Testis (tissue), 3 donors: Measurements from ENCODE around the gene CCDC81. TPM values are rescaled to one million over a fixed set of nuclear protein-coding genes. Genes with fewer than 3 reads are reported as not detected.
A peak's percentile ranks its signal among the peaks of the same experiment; 100 is the strongest.
"Not testable (repeated sequence)": the region's sequence is repeated elsewhere in the genome, so short reads cannot be mapped to it uniquely, and the experiment has no call there.

Experiments
- DNase-seq: peaks from one replicate; pipeline ENCODE4 v3.0.0-alpha.2; 2019
- H3K27ac ChIP-seq, 2 donors: fragments of 200-600 bp; sonication (generic); one replicate each; pipeline ENCODE4 v1.5.1; 2019
- H3K27me3 ChIP-seq: fragments of 200-600 bp; sonication (generic); one replicate; pipeline ENCODE4 v1.5.1; 2019
- H3K36me3 ChIP-seq: fragments of 200-600 bp; sonication (generic); one replicate; pipeline ENCODE4 v1.5.1; 2017; ENCODE audit warnings: low read depth; ENCODE audit errors: missing control alignments
- H3K4me1 ChIP-seq: fragments of 200-600 bp; sonication (generic); one replicate; pipeline ENCODE4 v1.5.1; 2019
- H3K4me3 ChIP-seq, 2 donors: fragments of 200-600 bp; sonication (generic); one replicate each; pipeline ENCODE4 v1.5.1; 2017 to 2019
- H3K9me3 ChIP-seq: fragments of 200-600 bp; sonication (generic); one replicate; pipeline ENCODE4 v1.5.1; 2017
- POLR2A ChIP-seq: fragments of 450-650 bp; IDR thresholded peaks from one replicate; pipeline ENCODE4 v1.6.1; 2017; ENCODE audit warnings: antibody characterized with exemption, mild to moderate bottlenecking, moderate library complexity
- WGBS, 2 donors: methylation state at CpG; one replicate each; pipeline ENCODE4 v1.1.5; 2018; 5-methylcytosine and 5-hydroxymethylcytosine counted together
- intact Hi-C: fragments of 100-400 bp; cut with DNase I; formaldehyde crosslinking; loops from one replicate; pipeline ENCODE4 v1.15.1; 2023; ENCODE audit warnings: low total_unique reads
- polyA plus RNA-seq: library from polyadenylated mRNA; stranded (reverse); fragments of 350-450 nt; fragmentation: Illumina TruSeq; extraction: RNeasy Lipid Tissue Mini Kit (QIAGEN cat#74804); gene quantifications from one replicate; pipeline ENCODE4 v1.2.3, GENCODE V29; 2014; ENCODE audit warnings: low read depth, low replicate concordance; ENCODE audit not compliant: insufficient read depth
- total RNA-seq, 2 donors: library from RNA; depleted of rRNA; stranded (reverse); fragments of >200 nt; gene quantifications; one replicate each; pipeline ENCODE4 v1.2.3, GENCODE V29; 2016
- TF ChIP-seq, protein P1 (sequence below), 3 experiments: fragments of 450-650 bp in 2 of 3; fragments of 200-600 bp in 1 of 3; sonication (generic) in 1 of 3; IDR thresholded peaks; one replicate each; pipeline ENCODE4 v1.5.1; 2016 to 2019; ENCODE audit warnings: antibody characterized with exemption in 3 of 3, mild to moderate bottlenecking in 2 of 3, moderate library complexity in 1 of 3

CCDC81 gene
- total and polyA plus RNA-seq, 3 donors from 2014 or later, result 3.8 to 16.0 (median 5.3) TPM

DNA sequence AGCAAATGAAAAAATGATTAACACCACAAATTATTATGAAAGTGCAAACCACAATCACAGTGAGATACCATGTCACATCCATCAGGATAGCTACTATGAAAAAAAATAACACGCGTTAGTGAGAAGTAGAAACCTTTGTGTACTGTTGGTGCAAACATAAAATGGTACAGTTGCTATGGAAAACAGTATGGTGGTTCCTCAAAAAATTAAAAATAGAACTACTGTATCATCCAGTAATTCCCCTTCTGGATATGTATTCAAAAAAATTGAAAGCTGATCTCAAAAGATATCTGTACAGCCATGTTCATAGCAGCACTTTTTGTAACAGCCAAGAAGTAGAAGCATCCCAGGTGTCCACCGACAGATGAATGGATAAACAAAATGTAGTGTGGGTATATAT is 43.4 kb downstream of the CCDC81 start:
- TF ChIP-seq, protein P1, sequence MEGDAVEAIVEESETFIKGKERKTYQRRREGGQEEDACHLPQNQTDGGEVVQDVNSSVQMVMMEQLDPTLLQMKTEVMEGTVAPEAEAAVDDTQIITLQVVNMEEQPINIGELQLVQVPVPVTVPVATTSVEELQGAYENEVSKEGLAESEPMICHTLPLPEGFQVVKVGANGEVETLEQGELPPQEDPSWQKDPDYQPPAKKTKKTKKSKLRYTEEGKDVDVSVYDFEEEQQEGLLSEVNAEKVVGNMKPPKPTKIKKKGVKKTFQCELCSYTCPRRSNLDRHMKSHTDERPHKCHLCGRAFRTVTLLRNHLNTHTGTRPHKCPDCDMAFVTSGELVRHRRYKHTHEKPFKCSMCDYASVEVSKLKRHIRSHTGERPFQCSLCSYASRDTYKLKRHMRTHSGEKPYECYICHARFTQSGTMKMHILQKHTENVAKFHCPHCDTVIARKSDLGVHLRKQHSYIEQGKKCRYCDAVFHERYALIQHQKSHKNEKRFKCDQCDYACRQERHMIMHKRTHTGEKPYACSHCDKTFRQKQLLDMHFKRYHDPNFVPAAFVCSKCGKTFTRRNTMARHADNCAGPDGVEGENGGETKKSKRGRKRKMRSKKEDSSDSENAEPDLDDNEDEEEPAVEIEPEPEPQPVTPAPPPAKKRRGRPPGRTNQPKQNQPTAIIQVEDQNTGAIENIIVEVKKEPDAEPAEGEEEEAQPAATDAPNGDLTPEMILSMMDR (IDR thresholded peaks at IDR 0.05), result no peak
- 81 to 82% methylated on average over 3 of the region's 3 CpGs for WGBS, 2 donors
- Histone ChIP-seq H3K27ac (no peak overlapping the region), H3K4me3 (no peak overlapping the region), H3K9me3 (no peaks in the 10 kb centered on the region), H3K4me1 (no peaks in the 10 kb centered on the region), H3K27me3 (no peaks in the 10 kb centered on the region), H3K36me3 (no peaks in the 10 kb centered on the region)
- DNase-seq, result no peak
- intact Hi-C loops, result no loop called here

DNA sequence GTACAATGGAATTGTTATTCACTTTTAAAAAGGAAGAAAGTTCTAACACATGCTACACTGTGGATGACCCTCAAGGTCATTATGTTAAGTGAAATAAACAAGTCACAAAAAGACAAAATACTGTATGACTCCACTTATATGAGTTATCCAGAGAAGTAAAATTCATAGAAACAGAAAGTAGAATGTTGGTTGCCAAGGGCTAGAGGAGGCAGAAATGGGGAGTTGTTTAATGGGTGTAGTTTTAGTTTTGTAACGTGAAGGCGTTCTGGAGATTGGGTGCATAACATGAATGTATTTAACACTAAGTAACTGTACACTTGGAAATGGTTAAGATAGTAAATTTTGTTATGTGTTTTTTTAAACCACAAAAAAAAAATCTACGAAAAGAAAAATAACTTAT is 43.8 kb downstream of the CCDC81 start:
- H3K4me3 ChIP-seq, result no peak overlapping the region
- H3K36me3 ChIP-seq, result no peaks in the 10 kb centered on the region
- DNase-seq, result no peak
- H3K4me1 ChIP-seq, result peaks cover 1% of the 10 kb centered on the region
- no peak overlapping the region for H3K27ac ChIP-seq
- WGBS, 2 donors, result 81 to 90% methylated on average over 3 of the region's 3 CpGs
- no peaks in the 10 kb centered on the region for H3K9me3 ChIP-seq
- TF ChIP-seq POLR2A, result no peak
- TF ChIP-seq, protein P1 (IDR thresholded peaks at IDR 0.05), result no peak
- intact Hi-C loops, result no loop called here
- H3K27me3 ChIP-seq, result no peaks in the 10 kb centered on the region

DNA sequence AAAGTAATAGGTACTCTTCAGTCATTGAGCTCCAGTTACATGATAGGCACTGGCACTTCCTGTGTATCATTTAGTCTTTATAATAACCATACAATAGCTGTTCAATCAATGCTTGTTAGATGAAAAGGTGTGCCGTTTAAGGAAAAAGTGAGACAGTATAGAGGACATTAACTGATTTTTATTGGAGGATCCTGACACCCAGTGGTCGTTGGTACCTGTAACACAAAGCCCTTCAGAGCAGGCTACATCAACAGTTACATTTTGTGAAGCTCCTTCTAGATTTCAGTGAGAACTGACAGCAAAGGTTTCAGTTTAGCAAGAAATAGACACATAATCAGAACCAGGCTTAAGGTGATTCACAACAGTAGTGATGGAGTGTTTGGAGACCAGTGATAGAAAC is 44.2 kb downstream of the CCDC81 start:
- intact Hi-C loops, result no loop called here

DNA sequence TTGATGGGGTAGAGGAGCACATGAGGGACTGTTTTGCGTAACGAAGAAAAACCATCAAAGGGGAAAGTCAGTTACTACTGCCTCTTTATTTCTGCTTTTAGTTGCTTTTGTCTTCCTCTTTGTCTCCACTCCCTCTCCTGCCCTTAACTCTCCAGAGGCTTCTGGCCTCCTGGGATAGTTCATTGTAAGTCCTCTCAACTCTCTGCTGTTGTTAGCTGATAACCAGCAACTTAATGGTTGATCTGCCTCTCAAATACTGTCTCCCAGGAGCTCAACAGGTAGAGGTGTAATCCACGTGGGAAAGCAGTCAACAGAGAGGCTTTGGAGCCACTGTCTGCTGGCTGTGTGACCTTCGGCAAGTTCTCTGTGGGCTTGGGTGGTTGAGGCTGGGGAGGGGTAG is 47.3 kb downstream of the CCDC81 start:
- no peak overlapping the region for H3K27ac ChIP-seq
- intact Hi-C loops, result no loop called here
- WGBS, 2 donors, result 84 to 85% methylated on average over 4 of the region's 4 CpGs

More for the DNA sequence above, 44.2 kb downstream of the CCDC81 start:
- Histone ChIP-seq H3K27me3 (no peaks in the 10 kb centered on the region), H3K4me1 (peaks cover 3% of the 10 kb centered on the region), H3K9me3 (no peaks in the 10 kb centered on the region), H3K27ac (no peak overlapping the region), H3K4me3 (no peak overlapping the region), H3K36me3 (no peaks in the 10 kb centered on the region)
- DNase-seq, result no peak
- 34 to 36% methylated on average over 2 of the region's 2 CpGs for WGBS, 2 donors
- no peak for TF ChIP-seq POLR2A
- TF ChIP-seq, protein P1 (IDR thresholded peaks at IDR 0.05), result peak in 1 of 3 experiments; percentile 16

DNA sequence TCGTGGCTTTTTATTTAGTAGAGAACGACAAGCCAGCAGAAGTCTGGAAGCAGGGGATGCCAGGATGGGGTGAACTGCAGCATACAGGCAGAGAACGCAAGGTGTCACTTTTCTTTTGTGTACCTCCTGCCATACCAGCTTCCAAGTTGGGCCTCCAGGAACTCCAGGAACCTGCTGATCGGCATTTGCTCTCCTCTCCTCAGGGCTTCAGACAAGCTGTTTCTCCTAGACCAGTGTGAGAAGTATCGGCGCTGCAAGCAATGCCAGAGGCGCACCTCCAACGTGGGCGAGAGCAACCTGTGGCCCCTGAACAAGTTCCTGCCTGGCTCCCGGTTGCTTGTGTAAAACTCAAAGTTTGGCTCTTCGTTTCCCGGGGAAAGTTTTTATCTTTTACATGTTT is 47.7 kb downstream of the CCDC81 start:
- intact Hi-C loops, result no loop called here
- H3K4me1 ChIP-seq, result peaks cover 3% of the 10 kb centered on the region
- TF ChIP-seq, protein P1 (IDR thresholded peaks at IDR 0.05), result no peak
- no peak for TF ChIP-seq POLR2A
- no peak overlapping the region for H3K4me3 ChIP-seq
- no peaks in the 10 kb centered on the region for H3K36me3 ChIP-seq
- no peak for DNase-seq
- no peaks in the 10 kb centered on the region for H3K27me3 ChIP-seq
- WGBS, 2 donors, result 81 to 83% methylated on average over 12 of the region's 12 CpGs
- no peak overlapping the region for H3K27ac ChIP-seq
- H3K9me3 ChIP-seq, result no peaks in the 10 kb centered on the region

More for the DNA sequence above, 47.3 kb downstream of the CCDC81 start:
- no peak for TF ChIP-seq POLR2A
- TF ChIP-seq, protein P1 (IDR thresholded peaks at IDR 0.05), result no peak
- DNase-seq, result no peak
- Histone ChIP-seq H3K4me1 (peaks cover 3% of the 10 kb centered on the region), H3K27me3 (no peaks in the 10 kb centered on the region), H3K4me3 (no peak overlapping the region), H3K9me3 (no peaks in the 10 kb centered on the region), H3K36me3 (no peaks in the 10 kb centered on the region)

DNA sequence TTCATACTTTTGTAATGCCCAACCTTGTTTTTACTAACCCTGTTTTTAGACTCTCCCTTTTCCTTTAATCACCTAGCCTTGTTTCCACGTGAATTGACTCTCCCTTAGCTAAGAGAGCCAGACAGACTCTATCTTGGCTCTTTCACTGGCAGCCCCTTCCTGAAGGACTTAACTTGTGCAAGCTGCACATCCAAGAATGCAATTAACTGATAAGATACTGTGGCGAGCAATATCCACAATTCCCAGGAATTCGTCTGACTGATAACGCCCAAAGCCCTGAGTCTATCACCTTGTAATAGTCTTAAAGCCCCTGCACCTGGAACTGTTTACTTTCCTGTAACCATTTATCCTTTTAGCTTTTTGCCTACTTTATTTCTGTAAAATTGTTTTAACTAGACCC is 48.8 kb downstream of the CCDC81 start:
- H3K9me3 ChIP-seq, H3K27me3 ChIP-seq, DNase-seq, H3K4me1 ChIP-seq, intact Hi-C loops, H3K4me3 ChIP-seq, H3K36me3 ChIP-seq: not testable (repeated sequence)
- 29 to 64% methylated on average over 4 of the region's 4 CpGs for WGBS, 2 donors
- H3K27ac ChIP-seq, result peak overlapping the region in 1 of 2 donors; percentile 33
